ENCODE results near the gene TMPRSS4.

DNA sequence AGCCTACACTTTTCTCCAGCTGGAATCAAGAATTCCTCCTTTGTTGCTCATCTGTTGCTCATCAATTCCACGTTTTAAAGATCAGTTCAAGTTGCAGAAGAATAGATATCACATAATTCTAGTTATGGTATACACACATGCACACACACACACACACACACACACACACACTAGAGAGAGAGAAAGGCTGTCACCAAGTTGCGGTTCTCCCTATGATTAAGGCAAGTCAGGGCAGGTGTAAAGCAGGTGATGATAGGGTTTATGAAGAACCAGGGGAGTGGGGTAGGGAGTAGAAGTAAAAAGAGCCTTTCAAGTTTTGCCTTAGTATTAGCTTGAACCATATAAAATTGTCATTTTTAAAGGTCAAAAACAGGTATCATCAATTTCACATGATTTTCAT is 31.7 kb upstream of the TMPRSS4 start:
- TF ChIP-seq, protein P1, sequence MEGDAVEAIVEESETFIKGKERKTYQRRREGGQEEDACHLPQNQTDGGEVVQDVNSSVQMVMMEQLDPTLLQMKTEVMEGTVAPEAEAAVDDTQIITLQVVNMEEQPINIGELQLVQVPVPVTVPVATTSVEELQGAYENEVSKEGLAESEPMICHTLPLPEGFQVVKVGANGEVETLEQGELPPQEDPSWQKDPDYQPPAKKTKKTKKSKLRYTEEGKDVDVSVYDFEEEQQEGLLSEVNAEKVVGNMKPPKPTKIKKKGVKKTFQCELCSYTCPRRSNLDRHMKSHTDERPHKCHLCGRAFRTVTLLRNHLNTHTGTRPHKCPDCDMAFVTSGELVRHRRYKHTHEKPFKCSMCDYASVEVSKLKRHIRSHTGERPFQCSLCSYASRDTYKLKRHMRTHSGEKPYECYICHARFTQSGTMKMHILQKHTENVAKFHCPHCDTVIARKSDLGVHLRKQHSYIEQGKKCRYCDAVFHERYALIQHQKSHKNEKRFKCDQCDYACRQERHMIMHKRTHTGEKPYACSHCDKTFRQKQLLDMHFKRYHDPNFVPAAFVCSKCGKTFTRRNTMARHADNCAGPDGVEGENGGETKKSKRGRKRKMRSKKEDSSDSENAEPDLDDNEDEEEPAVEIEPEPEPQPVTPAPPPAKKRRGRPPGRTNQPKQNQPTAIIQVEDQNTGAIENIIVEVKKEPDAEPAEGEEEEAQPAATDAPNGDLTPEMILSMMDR (IDR thresholded peaks at IDR 0.05; ENCODE audit: low read depth, low read length): no peak
- TF ChIP-seq POLR2A (IDR thresholded peaks at IDR 0.05; ENCODE audit: extremely low read depth, insufficient read length): no peak
- TF ChIP-seq, protein P2, sequence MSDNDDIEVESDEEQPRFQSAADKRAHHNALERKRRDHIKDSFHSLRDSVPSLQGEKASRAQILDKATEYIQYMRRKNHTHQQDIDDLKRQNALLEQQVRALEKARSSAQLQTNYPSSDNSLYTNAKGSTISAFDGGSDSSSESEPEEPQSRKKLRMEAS (IDR thresholded peaks at IDR 0.05; ENCODE audit: low read depth, low read length): no peak
